HG03039 (cell line): ENCODE results near the gene CARD9.

Experiments
- ATAC-seq: cut with Tn5 transposase; IDR thresholded peaks from one replicate; pipeline ENCODE4 v1.9.1; 2021; ENCODE audit warnings: mild to moderate bottlenecking, moderate library complexity; ENCODE audit not compliant: unreplicated experiment

Gene CARD9

GRCh38 chr9:136351252-136351800 lies 22.1 kb downstream of the CARD9 start:
- ATAC-seq = no peak

- ATAC-seq = no peak
Measured at GRCh38 chr9:136349546-136349945, 23.9 kb downstream of the CARD9 start.

GRCh38 chr9:136348691-136349090 lies 24.8 kb downstream of the CARD9 start:
- ATAC-seq = no peak

- no peak for ATAC-seq
Measured at GRCh38 chr9:136347472-136348256, 25.8 kb downstream of the CARD9 start.

- ATAC-seq = no peak
Measured at GRCh38 chr9:136346927-136347465, 26.5 kb downstream of the CARD9 start.

- no peak for ATAC-seq
Measured at GRCh38 chr9:136346157-136346481, 27.4 kb downstream of the CARD9 start.

- no peak for ATAC-seq
Measured at GRCh38 chr9:136345281-136346156, 27.9 kb downstream of the CARD9 start.

GRCh38 chr9:136344544-136345280 lies 28.8 kb downstream of the CARD9 start:
- ATAC-seq = no peak

- no peak for ATAC-seq
Measured at GRCh38 chr9:136343884-136344269, 29.6 kb downstream of the CARD9 start.

- ATAC-seq = no peak
Measured at GRCh38 chr9:136343121-136343883, 30.2 kb downstream of the CARD9 start.

- ATAC-seq = no peak
Measured at GRCh38 chr9:136342181-136343120, 31.0 kb downstream of the CARD9 start.

GRCh38 chr9:136341769-136342168 lies 31.7 kb downstream of the CARD9 start:
- ATAC-seq = no peak

GRCh38 chr9:136341042-136341655 lies 32.3 kb downstream of the CARD9 start:
- no peak for ATAC-seq

- ATAC-seq = no peak
Measured at GRCh38 chr9:136340356-136341041, 33.0 kb downstream of the CARD9 start.

- ATAC-seq = no peak
Measured at GRCh38 chr9:136339958-136340310, 33.5 kb downstream of the CARD9 start.

GRCh38 chr9:136339173-136339957 lies 34.1 kb downstream of the CARD9 start:
- ATAC-seq = no peak

- no peak for ATAC-seq
Measured at GRCh38 chr9:136338511-136338910, 35.0 kb downstream of the CARD9 start.
